ENCODE measurements around the gene CUL3.

Gene CUL3

GRCh38 chr2:224577541-224577940, 7.6 kb downstream of the CUL3 start:
- H3K9me3 ChIP-seq (ENCODE audit: low read length) = no peaks in the 10 kb centered on the region
- H3K9ac ChIP-seq (ENCODE audit: low read length) = no peak overlapping the region
- H3K4me3 ChIP-seq (ENCODE audit: low read depth in 1 of 2, low read length in 2 of 2) = no peak overlapping the region
- H3K27ac ChIP-seq (ENCODE audit: low read depth, low read length) = no peak overlapping the region
- H3K27me3 ChIP-seq (ENCODE audit: control insufficient read depth in 1 of 2, insufficient read depth in 2 of 2, low read length in 2 of 2) = no peaks in the 10 kb centered on the region
- peaks cover 41% of the 10 kb centered on the region for H3K4me1 ChIP-seq (ENCODE audit: insufficient read depth, low read length)
- peaks cover 2% of the 10 kb centered on the region for H3K36me3 ChIP-seq (ENCODE audit: insufficient read depth, low read length)

- Histone ChIP-seq H3K9me3 (ENCODE audit: low read length) (no peaks in the 10 kb centered on the region), H3K9ac (ENCODE audit: low read length) (no peak overlapping the region), H3K4me1 (ENCODE audit: insufficient read depth, low read length) (peaks cover 47% of the 10 kb centered on the region), H3K36me3 (ENCODE audit: insufficient read depth, low read length) (no peaks in the 10 kb centered on the region), H3K4me3 (ENCODE audit: low read depth in 1 of 2, low read length in 2 of 2) (no peak overlapping the region), H3K27me3 (ENCODE audit: control insufficient read depth in 1 of 2, insufficient read depth in 2 of 2, low read length in 2 of 2) (no peaks in the 10 kb centered on the region), H3K27ac (ENCODE audit: low read depth, low read length) (no peak overlapping the region)
Measured at GRCh38 chr2:224576088-224576715, 9.0 kb downstream of the CUL3 start.

GRCh38 chr2:224574423-224575084, 10.6 kb downstream of the CUL3 start:
- Histone ChIP-seq H3K4me1 (ENCODE audit: insufficient read depth, low read length) (peaks cover 50% of the 10 kb centered on the region), H3K27ac (ENCODE audit: low read depth, low read length) (no peak overlapping the region), H3K9ac (ENCODE audit: low read length) (no peak overlapping the region), H3K27me3 (ENCODE audit: control insufficient read depth in 1 of 2, insufficient read depth in 2 of 2, low read length in 2 of 2) (no peaks in the 10 kb centered on the region), H3K9me3 (ENCODE audit: low read length) (no peaks in the 10 kb centered on the region), H3K4me3 (ENCODE audit: low read depth in 1 of 2, low read length in 2 of 2) (peak overlapping the region in 1 of 2 donors; percentile 15), H3K36me3 (ENCODE audit: insufficient read depth, low read length) (no peaks in the 10 kb centered on the region)

GRCh38 chr2:224573724-224574123, 11.4 kb downstream of the CUL3 start:
- no peaks in the 10 kb centered on the region for H3K36me3 ChIP-seq (ENCODE audit: insufficient read depth, low read length)
- peaks cover 47% of the 10 kb centered on the region for H3K4me1 ChIP-seq (ENCODE audit: insufficient read depth, low read length)
- H3K27ac ChIP-seq (ENCODE audit: low read depth, low read length) = no peak overlapping the region

GRCh38 chr2:224572338-224572737, 12.8 kb downstream of the CUL3 start:
- no peak overlapping the region for H3K9ac ChIP-seq (ENCODE audit: low read length)
- peaks cover 37% of the 10 kb centered on the region for H3K4me1 ChIP-seq (ENCODE audit: insufficient read depth, low read length)
- H3K27me3 ChIP-seq (ENCODE audit: control insufficient read depth in 1 of 2, insufficient read depth in 2 of 2, low read length in 2 of 2) = no peaks in the 10 kb centered on the region
- no peaks in the 10 kb centered on the region for H3K36me3 ChIP-seq (ENCODE audit: insufficient read depth, low read length)
- H3K4me3 ChIP-seq (ENCODE audit: low read depth in 1 of 2, low read length in 2 of 2) = no peak overlapping the region
- H3K9me3 ChIP-seq (ENCODE audit: low read length) = no peaks in the 10 kb centered on the region
- no peak overlapping the region for H3K27ac ChIP-seq (ENCODE audit: low read depth, low read length)

More at GRCh38 chr2:224573724-224574123, 11.4 kb downstream of the CUL3 start:
- no peak overlapping the region for H3K9ac ChIP-seq (ENCODE audit: low read length)
- no peak overlapping the region for H3K4me3 ChIP-seq (ENCODE audit: low read depth in 1 of 2, low read length in 2 of 2)
- H3K9me3 ChIP-seq (ENCODE audit: low read length) = no peaks in the 10 kb centered on the region
- no peaks in the 10 kb centered on the region for H3K27me3 ChIP-seq (ENCODE audit: control insufficient read depth in 1 of 2, insufficient read depth in 2 of 2, low read length in 2 of 2)

GRCh38 chr2:224570328-224570993, 14.7 kb downstream of the CUL3 start:
- Histone ChIP-seq H3K9me3 (ENCODE audit: low read length) (no peaks in the 10 kb centered on the region), H3K27ac (ENCODE audit: low read depth, low read length) (no peak overlapping the region), H3K4me3 (ENCODE audit: low read depth in 1 of 2, low read length in 2 of 2) (no peak overlapping the region)

GRCh38 chr2:224569654-224570053, 15.5 kb downstream of the CUL3 start:
- no peaks in the 10 kb centered on the region for H3K36me3 ChIP-seq (ENCODE audit: insufficient read depth, low read length)
- H3K9me3 ChIP-seq (ENCODE audit: low read length) = no peaks in the 10 kb centered on the region
- H3K9ac ChIP-seq (ENCODE audit: low read length) = no peak overlapping the region
- no peaks in the 10 kb centered on the region for H3K27me3 ChIP-seq (ENCODE audit: control insufficient read depth in 1 of 2, insufficient read depth in 2 of 2, low read length in 2 of 2)
- no peak overlapping the region for H3K4me3 ChIP-seq (ENCODE audit: low read depth in 1 of 2, low read length in 2 of 2)
- H3K4me1 ChIP-seq (ENCODE audit: insufficient read depth, low read length) = peaks cover 39% of the 10 kb centered on the region
- H3K27ac ChIP-seq (ENCODE audit: low read depth, low read length) = no peak overlapping the region

More at GRCh38 chr2:224570328-224570993, 14.7 kb downstream of the CUL3 start:
- Histone ChIP-seq H3K36me3 (ENCODE audit: insufficient read depth, low read length) (no peaks in the 10 kb centered on the region), H3K9ac (ENCODE audit: low read length) (no peak overlapping the region), H3K4me1 (ENCODE audit: insufficient read depth, low read length) (peaks cover 42% of the 10 kb centered on the region), H3K27me3 (ENCODE audit: control insufficient read depth in 1 of 2, insufficient read depth in 2 of 2, low read length in 2 of 2) (no peaks in the 10 kb centered on the region)

- Histone ChIP-seq H3K4me1 (ENCODE audit: insufficient read depth, low read length) (peaks cover 26% of the 10 kb centered on the region), H3K9ac (ENCODE audit: low read length) (no peak overlapping the region), H3K36me3 (ENCODE audit: insufficient read depth, low read length) (no peaks in the 10 kb centered on the region), H3K9me3 (ENCODE audit: low read length) (no peaks in the 10 kb centered on the region), H3K4me3 (ENCODE audit: low read depth in 1 of 2, low read length in 2 of 2) (no peak overlapping the region), H3K27me3 (ENCODE audit: control insufficient read depth in 1 of 2, insufficient read depth in 2 of 2, low read length in 2 of 2) (no peaks in the 10 kb centered on the region), H3K27ac (ENCODE audit: low read depth, low read length) (no peak overlapping the region)
Measured at GRCh38 chr2:224565452-224566035, 19.6 kb downstream of the CUL3 start.

GRCh38 chr2:224563537-224563936, 21.6 kb downstream of the CUL3 start:
- no peaks in the 10 kb centered on the region for H3K36me3 ChIP-seq (ENCODE audit: insufficient read depth, low read length)
- no peaks in the 10 kb centered on the region for H3K9me3 ChIP-seq (ENCODE audit: low read length)
- no peak overlapping the region for H3K4me3 ChIP-seq (ENCODE audit: low read depth in 1 of 2, low read length in 2 of 2)
- no peak overlapping the region for H3K9ac ChIP-seq (ENCODE audit: low read length)
- peaks cover 23% of the 10 kb centered on the region for H3K4me1 ChIP-seq (ENCODE audit: insufficient read depth, low read length)
- H3K27me3 ChIP-seq (ENCODE audit: control insufficient read depth in 1 of 2, insufficient read depth in 2 of 2, low read length in 2 of 2) = no peaks in the 10 kb centered on the region
- no peak overlapping the region for H3K27ac ChIP-seq (ENCODE audit: low read depth, low read length)

- H3K27ac ChIP-seq (ENCODE audit: low read depth, low read length) = no peak overlapping the region
- no peak overlapping the region for H3K4me3 ChIP-seq (ENCODE audit: low read depth in 1 of 2, low read length in 2 of 2)
- H3K27me3 ChIP-seq (ENCODE audit: control insufficient read depth in 1 of 2, insufficient read depth in 2 of 2, low read length in 2 of 2) = no peaks in the 10 kb centered on the region
- peaks cover 23% of the 10 kb centered on the region for H3K4me1 ChIP-seq (ENCODE audit: insufficient read depth, low read length)
- H3K36me3 ChIP-seq (ENCODE audit: insufficient read depth, low read length) = no peaks in the 10 kb centered on the region
- no peak overlapping the region for H3K9ac ChIP-seq (ENCODE audit: low read length)
- H3K9me3 ChIP-seq (ENCODE audit: low read length) = no peaks in the 10 kb centered on the region
Measured at GRCh38 chr2:224562831-224563230, 22.3 kb downstream of the CUL3 start.

- no peaks in the 10 kb centered on the region for H3K27me3 ChIP-seq (ENCODE audit: control insufficient read depth in 1 of 2, insufficient read depth in 2 of 2, low read length in 2 of 2)
- H3K9me3 ChIP-seq (ENCODE audit: low read length) = no peaks in the 10 kb centered on the region
- H3K9ac ChIP-seq (ENCODE audit: low read length) = no peak overlapping the region
- no peaks in the 10 kb centered on the region for H3K36me3 ChIP-seq (ENCODE audit: insufficient read depth, low read length)
- peaks cover 23% of the 10 kb centered on the region for H3K4me1 ChIP-seq (ENCODE audit: insufficient read depth, low read length)
- H3K4me3 ChIP-seq (ENCODE audit: low read depth in 1 of 2, low read length in 2 of 2) = no peak overlapping the region
- no peak overlapping the region for H3K27ac ChIP-seq (ENCODE audit: low read depth, low read length)
Measured at GRCh38 chr2:224561234-224562005, 23.7 kb downstream of the CUL3 start.

Measured in muscle layer of colon (tissue), 2 donors.